M059J (cell line): Measurements from ENCODE around the gene TBL1Y. TPM values are rescaled to one million over a fixed set of nuclear protein-coding genes. Genes with fewer than 3 reads are reported as not detected.
"Not testable (repeated sequence)": the region's sequence is repeated elsewhere in the genome, so short reads cannot be mapped to it uniquely, and the experiment has no call there.

ENCODE experiments used
- DNase-seq: peaks from one replicate; pipeline ENCODE4 v3.0.0-alpha.2; 2012; ENCODE audit warnings: low read depth
- total RNA-seq: library from RNA; depleted of rRNA; stranded (reverse); fragments of >200 nt; shearing (Covaris generic); gene quantifications from 2 replicates; pipeline ENCODE4 v1.2.3, GENCODE V29; 2014

Gene TBL1Y
- total RNA-seq, 1 experiment from 2014 or later, result not detected

- no peak for DNase-seq
Observed at GRCh38 chrY:6972271-6972887, 61.9 kb downstream of the TBL1Y start.

- no peak for DNase-seq
Observed at GRCh38 chrY:6974971-6975370, 64.5 kb downstream of the TBL1Y start.

- no peak for DNase-seq
Observed at GRCh38 chrY:6977783-6978182, 67.3 kb downstream of the TBL1Y start.

GRCh38 chrY:6983221-6983620, 72.7 kb downstream of the TBL1Y start:
- DNase-seq, result no peak

GRCh38 chrY:6987811-6988210, 77.3 kb downstream of the TBL1Y start:
- no peak for DNase-seq

- no peak for DNase-seq
Observed at GRCh38 chrY:6989886-6990620, 79.6 kb downstream of the TBL1Y start.

GRCh38 chrY:6992041-6992440, 81.5 kb downstream of the TBL1Y start:
- DNase-seq, result no peak

GRCh38 chrY:6995987-6996386, 85.5 kb downstream of the TBL1Y start:
- DNase-seq, result no peak

- no peak for DNase-seq
Observed at GRCh38 chrY:6997503-6998066, 87.1 kb downstream of the TBL1Y start.

- DNase-seq, result no peak
Observed at GRCh38 chrY:6999905-7000304, 89.4 kb downstream of the TBL1Y start.

GRCh38 chrY:7002581-7002980, 92.1 kb downstream of the TBL1Y start:
- no peak for DNase-seq

- no peak for DNase-seq
Observed at GRCh38 chrY:7007911-7008310, 97.4 kb downstream of the TBL1Y start.

- no peak for DNase-seq
Observed at GRCh38 chrY:7008578-7009355, 98.3 kb downstream of the TBL1Y start.

GRCh38 chrY:7013051-7013450, 102.6 kb downstream of the TBL1Y start:
- DNase-seq, result no peak

- no peak for DNase-seq
Observed at GRCh38 chrY:7016521-7016920, 106.0 kb downstream of the TBL1Y start.

- DNase-seq, result no peak
Observed at GRCh38 chrY:7017244-7018080, 107.0 kb downstream of the TBL1Y start.

- no peak for DNase-seq
Observed at GRCh38 chrY:7039037-7039436, 128.5 kb downstream of the TBL1Y start.

- DNase-seq, result no peak
Observed at GRCh38 chrY:7040662-7041061, 130.2 kb downstream of the TBL1Y start.

GRCh38 chrY:7041983-7042382, 131.5 kb downstream of the TBL1Y start:
- no peak for DNase-seq

- not testable (repeated sequence) for DNase-seq
Observed at GRCh38 chrY:7052461-7052860, 142.0 kb downstream of the TBL1Y start.

GRCh38 chrY:7056886-7057285, 146.4 kb downstream of the TBL1Y start:
- DNase-seq, result no peak

- no peak for DNase-seq
Observed at GRCh38 chrY:7078725-7079124, 168.2 kb downstream of the TBL1Y start.
